Brain microvascular endothelial cell (primary cell): ENCODE data around the gene MMRN2.

ENCODE experiments used
- DNase-seq: peaks from one replicate; pipeline ENCODE4 v3.0.0-alpha.2; 2020
- H3K27ac ChIP-seq: fragments of 250-450 bp; sonication (Bioruptor Pico); 2 replicates; pipeline ENCODE4 v1.5.1; 2020; ENCODE audit warnings: mild to moderate bottlenecking, moderate library complexity
- H3K27me3 ChIP-seq: fragments of 250-450 bp; sonication (Bioruptor Pico); replicated peaks from 2 replicates; pipeline ENCODE4 v1.5.1; 2020; ENCODE audit warnings: mild to moderate bottlenecking
- H3K36me3 ChIP-seq: fragments of 250-450 bp; sonication (Bioruptor Pico); replicated peaks from 2 replicates; pipeline ENCODE4 v1.5.1; 2020; ENCODE audit warnings: mild to moderate bottlenecking
- H3K4me3 ChIP-seq: 2 replicates; pipeline ENCODE4 v1.5.1; 2011; ENCODE audit warnings: low read depth, mild to moderate bottlenecking, control low read depth, low read length, moderate library complexity
- in situ Hi-C: cut with HindIII; loops from 2 replicates; pipeline ENCODE4 v1.10.0; 2017; ENCODE audit warnings: low sequenced_read_pairs, low pct_ligation_motif_present
- TF ChIP-seq, protein P1 (sequence below): IDR thresholded peaks from 2 replicates; pipeline ENCODE4 v1.5.1; 2011; ENCODE audit warnings: low read depth, mild to moderate bottlenecking, moderate library complexity, low read length, control low read depth, inconsistent platforms; ENCODE audit errors: missing control alignments

The MMRN2 gene

DNA sequence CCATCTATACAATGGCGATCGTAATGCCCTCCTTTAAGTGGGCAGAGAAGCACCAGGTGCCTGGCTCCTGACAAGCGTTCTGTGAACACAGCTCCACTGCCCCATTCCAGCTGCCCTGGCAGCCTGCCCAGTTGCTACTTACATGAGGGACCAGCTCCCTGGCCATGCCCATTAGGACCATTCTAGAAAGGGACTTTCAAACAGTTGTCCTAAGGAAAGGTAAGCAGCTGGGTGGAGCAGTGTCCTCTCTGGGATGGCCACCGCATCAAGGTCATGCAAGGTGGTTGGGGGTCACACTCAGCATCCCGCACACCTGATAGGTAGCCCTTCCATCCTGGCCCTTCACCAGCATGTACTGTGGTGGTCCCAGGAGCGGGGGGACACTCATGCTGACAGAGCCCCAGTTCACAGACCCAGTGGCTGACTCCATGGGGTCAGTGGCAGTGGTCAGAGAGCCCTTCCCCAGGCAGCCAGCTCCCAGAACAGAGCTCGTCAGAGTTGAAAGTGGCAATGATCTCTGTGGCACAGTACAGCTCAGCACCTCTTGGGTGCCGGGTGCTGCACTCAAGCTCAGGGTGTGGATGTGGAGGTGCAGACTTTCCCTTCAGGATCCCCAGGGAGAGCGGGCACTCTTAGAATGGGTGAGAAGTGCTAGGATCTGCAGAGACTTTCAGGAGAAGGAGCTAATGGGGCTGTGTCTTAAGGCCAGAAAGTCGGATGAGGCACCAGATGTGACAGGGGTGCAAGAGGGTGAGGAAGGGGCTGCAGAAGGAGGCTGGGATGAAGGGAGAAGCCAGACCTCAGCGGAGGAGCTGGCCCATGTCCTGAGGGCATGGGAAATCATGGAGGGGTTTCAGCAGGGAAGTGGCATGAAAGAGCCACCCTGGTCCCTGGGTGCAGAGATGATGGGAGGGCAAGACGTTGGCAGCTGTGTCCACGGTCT is 10.9 kb downstream of the MMRN2 start:
- in situ Hi-C loops, result no loop called here
- no peak for DNase-seq
- no peak overlapping the region for H3K4me3 ChIP-seq
- H3K36me3 ChIP-seq, result no peaks in the 10 kb centered on the region
- H3K27ac ChIP-seq, result no peak overlapping the region
- TF ChIP-seq, protein P1, sequence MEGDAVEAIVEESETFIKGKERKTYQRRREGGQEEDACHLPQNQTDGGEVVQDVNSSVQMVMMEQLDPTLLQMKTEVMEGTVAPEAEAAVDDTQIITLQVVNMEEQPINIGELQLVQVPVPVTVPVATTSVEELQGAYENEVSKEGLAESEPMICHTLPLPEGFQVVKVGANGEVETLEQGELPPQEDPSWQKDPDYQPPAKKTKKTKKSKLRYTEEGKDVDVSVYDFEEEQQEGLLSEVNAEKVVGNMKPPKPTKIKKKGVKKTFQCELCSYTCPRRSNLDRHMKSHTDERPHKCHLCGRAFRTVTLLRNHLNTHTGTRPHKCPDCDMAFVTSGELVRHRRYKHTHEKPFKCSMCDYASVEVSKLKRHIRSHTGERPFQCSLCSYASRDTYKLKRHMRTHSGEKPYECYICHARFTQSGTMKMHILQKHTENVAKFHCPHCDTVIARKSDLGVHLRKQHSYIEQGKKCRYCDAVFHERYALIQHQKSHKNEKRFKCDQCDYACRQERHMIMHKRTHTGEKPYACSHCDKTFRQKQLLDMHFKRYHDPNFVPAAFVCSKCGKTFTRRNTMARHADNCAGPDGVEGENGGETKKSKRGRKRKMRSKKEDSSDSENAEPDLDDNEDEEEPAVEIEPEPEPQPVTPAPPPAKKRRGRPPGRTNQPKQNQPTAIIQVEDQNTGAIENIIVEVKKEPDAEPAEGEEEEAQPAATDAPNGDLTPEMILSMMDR, result no peak
- H3K27me3 ChIP-seq, result no peaks in the 10 kb centered on the region

DNA sequence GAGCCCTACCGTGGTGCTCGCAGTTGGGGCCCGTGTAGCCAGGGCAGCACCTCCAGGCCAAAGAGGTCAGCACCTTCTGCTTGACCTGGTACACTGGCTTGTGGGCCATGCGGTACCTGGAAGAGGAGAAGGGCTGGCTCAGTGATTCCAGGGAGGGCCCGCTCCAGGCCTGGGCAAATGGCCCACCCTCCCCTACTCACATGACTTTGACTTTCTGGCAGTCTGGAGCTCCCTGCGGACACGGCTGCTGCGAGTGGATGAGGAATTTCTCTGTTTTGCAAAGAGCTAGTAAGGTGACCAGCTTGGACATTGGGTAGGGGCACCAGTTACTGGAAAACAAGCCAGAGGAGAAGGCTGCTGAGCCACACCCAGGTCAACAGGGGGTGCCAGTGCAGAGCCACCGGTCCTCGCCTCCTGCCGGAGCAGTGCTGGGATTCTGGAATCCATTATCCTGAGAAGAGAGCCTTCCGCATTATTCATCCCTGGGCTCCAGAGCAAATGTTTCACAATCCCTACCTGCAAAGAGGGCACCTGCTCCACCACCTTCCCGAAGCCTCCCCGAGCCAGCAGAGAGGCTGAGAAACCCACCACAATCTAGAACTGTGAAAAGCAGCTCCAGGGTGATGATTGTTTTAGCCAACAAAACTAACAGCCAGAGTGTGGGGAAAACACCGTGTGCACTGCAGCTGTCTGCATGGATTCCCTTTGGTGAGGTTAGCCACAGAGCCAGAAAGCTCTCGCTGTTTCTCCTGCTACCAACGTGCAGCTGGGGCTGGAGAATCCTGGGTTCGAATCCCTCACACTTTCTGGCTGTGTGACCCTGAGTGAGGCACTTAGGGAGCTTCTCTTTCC is 11.8 kb downstream of the MMRN2 start:
- TF ChIP-seq, protein P1, result peak; percentile 57
- in situ Hi-C loops, result no loop called here
- DNase-seq, result no peak
- H3K36me3 ChIP-seq, result no peaks in the 10 kb centered on the region
- no peak overlapping the region for H3K27ac ChIP-seq
- H3K4me3 ChIP-seq, result no peak overlapping the region
- H3K27me3 ChIP-seq, result no peaks in the 10 kb centered on the region

DNA sequence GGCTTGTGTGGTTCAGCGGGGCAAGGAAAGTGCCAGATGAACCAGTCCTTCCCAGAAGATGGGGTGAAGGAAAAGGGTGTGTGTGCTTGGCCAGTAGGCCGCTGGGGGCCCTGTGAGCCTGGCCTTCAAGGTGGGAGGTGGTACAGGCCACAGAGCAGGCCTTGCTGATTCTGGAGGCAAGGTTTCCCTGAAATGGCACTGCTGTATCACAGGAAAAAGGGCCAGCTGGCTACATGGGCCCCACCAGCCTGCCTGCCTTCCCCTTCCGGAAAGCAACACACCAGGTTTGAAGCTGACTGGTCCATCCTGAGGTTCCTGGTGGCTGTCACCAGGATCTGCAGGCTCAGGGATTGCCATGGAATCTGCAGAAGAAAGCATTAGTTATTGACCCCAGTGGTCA is 12.5 kb downstream of the MMRN2 start:
- DNase-seq, result no peak
- Histone ChIP-seq H3K27ac (no peak overlapping the region), H3K27me3 (no peaks in the 10 kb centered on the region), H3K36me3 (no peaks in the 10 kb centered on the region), H3K4me3 (no peak overlapping the region)
- TF ChIP-seq, protein P1, result no peak
- in situ Hi-C loops, result no loop called here

DNA sequence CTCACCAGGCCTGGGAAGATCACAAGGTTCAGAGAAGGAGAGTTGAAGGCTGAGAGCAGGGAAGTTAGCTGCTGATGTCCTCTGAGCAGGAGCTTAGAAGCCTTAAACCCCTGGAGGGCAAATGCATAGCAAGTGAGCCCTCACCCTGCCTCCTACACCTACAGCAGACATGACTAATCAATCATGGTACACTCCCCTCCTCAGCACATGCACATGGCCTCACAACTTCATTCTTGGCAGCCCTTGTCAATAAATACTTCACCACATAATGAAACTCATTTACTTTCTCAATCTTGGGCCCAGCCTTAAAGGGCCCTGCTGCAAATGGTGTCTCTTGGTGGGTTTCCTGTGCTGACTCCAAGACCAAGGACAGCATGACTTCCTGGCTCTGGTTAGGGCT is 12.9 kb downstream of the MMRN2 start:
- Histone ChIP-seq H3K27me3 (no peaks in the 10 kb centered on the region), H3K4me3 (no peak overlapping the region), H3K27ac (no peak overlapping the region), H3K36me3 (no peaks in the 10 kb centered on the region)
- in situ Hi-C loops, result no loop called here
- DNase-seq, result no peak
- TF ChIP-seq, protein P1, result no peak

DNA sequence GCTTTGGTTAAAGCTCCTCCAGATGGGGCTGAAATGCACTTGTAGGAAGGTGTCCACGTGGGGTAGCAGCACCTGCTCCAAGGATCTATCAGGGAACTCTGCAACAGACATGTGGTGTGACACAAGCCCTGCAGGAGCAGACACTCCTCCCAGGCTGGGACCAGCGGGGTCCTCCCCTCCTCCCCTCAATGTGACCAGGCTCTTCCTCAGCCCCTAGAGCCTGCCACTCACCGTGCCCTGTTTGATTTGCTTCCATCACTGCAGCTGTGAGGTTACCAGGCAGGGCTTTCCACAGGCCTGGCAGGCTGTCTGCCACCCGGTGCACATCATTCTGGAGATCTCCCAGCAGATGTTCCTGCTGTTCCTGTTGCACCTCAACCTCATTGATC is 13.4 kb downstream of the MMRN2 start:
- Histone ChIP-seq H3K27me3 (no peaks in the 10 kb centered on the region), H3K36me3 (no peaks in the 10 kb centered on the region), H3K27ac (no peak overlapping the region), H3K4me3 (no peak overlapping the region)
- TF ChIP-seq, protein P1, result no peak
- DNase-seq, result no peak
- in situ Hi-C loops, result no loop called here
